GM06990 (cell line): ENCODE data around the gene ADAM23.

ENCODE experiments used
- DNase-seq: peaks from one replicate; pipeline ENCODE4 v3.0.0-alpha.2; 2011; ENCODE audit not compliant: insufficient read length; ENCODE audit errors: extremely low read depth
- H3K27me3 ChIP-seq: replicated peaks from 2 replicates; pipeline ENCODE4 v1.6.0; 2011; ENCODE audit warnings: low read length; ENCODE audit not compliant: control insufficient read depth, insufficient read depth
- H3K36me3 ChIP-seq: 2 replicates; pipeline ENCODE4 v1.5.1; 2011; ENCODE audit warnings: low read length; ENCODE audit not compliant: control insufficient read depth, insufficient read depth
- H3K4me3 ChIP-seq: replicated peaks from 2 replicates; pipeline ENCODE4 v1.5.1; 2011; ENCODE audit warnings: low read depth, mild to moderate bottlenecking, control low read depth, low read length
- TF ChIP-seq, protein P1 (sequence below): IDR thresholded peaks from 2 replicates; pipeline ENCODE4 v1.5.1; 2011; ENCODE audit warnings: low read length, control low read depth, mild to moderate bottlenecking, inconsistent platforms; ENCODE audit not compliant: insufficient read depth, poor library complexity, severe bottlenecking

The ADAM23 gene

DNA sequence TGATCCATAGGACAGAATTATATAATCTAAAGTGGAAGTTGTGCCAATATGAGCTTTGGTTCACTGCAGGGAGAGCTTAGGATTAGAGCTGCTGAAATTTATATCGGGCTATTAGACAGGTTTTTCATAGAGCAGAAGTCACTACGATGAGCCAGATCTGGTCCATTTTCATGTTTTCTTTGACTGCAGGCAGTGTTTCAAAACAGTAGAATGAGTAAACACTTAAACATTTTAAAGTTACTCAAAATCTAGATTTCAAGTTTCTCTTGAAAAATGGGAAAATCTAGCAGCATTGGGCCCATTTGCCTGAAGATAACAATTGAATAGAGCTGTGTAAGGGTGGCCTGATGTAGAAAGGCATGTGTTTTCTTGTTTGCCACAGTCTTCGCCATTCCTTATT is 14.5 kb upstream of the ADAM23 start:
- Histone ChIP-seq H3K27me3 (no peaks in the 10 kb centered on the region), H3K36me3 (no peaks in the 10 kb centered on the region), H3K4me3 (no peak overlapping the region)
- TF ChIP-seq, protein P1, sequence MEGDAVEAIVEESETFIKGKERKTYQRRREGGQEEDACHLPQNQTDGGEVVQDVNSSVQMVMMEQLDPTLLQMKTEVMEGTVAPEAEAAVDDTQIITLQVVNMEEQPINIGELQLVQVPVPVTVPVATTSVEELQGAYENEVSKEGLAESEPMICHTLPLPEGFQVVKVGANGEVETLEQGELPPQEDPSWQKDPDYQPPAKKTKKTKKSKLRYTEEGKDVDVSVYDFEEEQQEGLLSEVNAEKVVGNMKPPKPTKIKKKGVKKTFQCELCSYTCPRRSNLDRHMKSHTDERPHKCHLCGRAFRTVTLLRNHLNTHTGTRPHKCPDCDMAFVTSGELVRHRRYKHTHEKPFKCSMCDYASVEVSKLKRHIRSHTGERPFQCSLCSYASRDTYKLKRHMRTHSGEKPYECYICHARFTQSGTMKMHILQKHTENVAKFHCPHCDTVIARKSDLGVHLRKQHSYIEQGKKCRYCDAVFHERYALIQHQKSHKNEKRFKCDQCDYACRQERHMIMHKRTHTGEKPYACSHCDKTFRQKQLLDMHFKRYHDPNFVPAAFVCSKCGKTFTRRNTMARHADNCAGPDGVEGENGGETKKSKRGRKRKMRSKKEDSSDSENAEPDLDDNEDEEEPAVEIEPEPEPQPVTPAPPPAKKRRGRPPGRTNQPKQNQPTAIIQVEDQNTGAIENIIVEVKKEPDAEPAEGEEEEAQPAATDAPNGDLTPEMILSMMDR: no peak
- DNase-seq: no peak

DNA sequence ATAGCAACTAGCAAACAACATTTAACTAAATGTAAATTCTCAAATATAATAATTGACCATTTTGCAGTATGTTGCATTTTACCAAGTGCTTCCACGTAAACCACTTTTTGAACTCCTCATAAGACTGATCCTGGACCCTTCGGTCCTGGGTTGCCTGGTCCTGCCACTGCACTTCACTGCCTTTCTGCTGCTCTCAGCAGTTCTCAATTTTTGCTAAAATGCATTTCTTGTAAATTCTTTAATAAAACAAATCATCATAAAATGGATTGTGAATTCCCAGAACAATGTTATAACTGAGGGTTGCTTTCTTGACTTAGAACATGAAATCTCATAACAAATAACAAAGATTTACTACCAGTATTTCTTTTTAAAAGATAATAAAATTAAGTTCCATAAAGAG is 12.9 kb upstream of the ADAM23 start:
- Histone ChIP-seq H3K36me3 (no peaks in the 10 kb centered on the region), H3K27me3 (no peaks in the 10 kb centered on the region), H3K4me3 (no peak overlapping the region)
- TF ChIP-seq, protein P1: no peak
- DNase-seq: no peak

DNA sequence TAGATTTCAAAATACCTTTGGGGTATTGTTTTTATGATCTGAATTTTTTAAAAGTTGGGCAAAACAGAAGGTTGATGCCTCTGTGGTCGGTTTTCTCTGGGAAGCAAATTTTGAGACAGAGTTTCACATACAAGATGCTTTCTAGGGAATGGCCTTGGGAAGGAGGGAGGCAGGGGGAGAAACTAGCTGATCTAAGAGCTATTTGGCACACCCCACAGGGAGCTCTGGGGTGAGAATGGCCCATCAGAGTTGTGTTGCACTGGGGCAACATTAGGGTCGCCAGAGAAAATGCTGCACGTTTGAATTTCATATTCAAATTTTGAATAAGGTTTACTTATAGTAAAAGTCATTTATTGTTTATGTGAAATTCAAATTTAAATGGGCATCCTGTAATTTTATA is 11.9 kb upstream of the ADAM23 start:
- Histone ChIP-seq H3K27me3 (no peaks in the 10 kb centered on the region), H3K36me3 (no peaks in the 10 kb centered on the region), H3K4me3 (no peak overlapping the region)
- TF ChIP-seq, protein P1: no peak
- DNase-seq: no peak

DNA sequence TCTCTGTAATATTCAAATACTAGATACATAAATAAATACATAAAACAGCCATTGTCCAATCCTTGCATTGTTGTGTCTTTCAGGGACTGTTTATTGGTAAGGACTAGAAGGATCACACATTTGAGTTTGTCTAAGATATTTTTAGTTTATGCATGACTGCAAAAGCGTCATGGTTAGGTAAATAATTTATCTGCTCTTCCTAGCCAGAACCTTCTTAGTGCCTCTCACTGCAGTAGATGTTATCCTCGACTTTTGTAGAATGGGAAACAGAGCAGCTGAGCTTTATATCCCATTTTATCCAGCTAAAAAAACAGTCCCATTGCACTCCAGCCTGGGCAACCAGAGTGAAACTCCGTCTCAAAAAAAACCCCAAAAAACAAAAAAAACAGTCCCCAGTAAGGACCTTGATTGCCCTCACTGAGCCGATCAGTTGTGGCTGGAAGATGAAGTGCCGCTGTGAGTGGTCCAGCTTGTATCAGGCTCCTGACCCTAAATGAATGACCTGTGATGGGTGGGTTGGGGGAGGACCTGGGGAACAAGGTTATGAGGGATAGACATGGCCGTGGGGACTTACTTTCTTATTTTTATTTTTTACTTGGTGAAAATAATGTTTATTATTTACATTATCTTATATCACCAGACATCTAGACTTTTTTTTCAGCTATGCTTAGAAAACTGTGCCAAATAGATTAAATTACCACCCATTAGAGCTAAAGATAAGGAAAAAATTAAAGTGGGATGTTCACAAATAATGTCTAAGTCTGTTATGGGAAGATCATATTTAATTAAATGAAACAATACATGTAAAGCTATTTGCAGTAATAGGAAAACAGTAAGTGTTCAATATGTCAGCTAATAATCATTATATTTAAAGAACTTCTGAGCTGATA is 10.9 kb upstream of the ADAM23 start:
- Histone ChIP-seq H3K36me3 (no peaks in the 10 kb centered on the region), H3K27me3 (no peaks in the 10 kb centered on the region), H3K4me3 (no peak overlapping the region)
- TF ChIP-seq, protein P1: no peak
- no peak for DNase-seq

DNA sequence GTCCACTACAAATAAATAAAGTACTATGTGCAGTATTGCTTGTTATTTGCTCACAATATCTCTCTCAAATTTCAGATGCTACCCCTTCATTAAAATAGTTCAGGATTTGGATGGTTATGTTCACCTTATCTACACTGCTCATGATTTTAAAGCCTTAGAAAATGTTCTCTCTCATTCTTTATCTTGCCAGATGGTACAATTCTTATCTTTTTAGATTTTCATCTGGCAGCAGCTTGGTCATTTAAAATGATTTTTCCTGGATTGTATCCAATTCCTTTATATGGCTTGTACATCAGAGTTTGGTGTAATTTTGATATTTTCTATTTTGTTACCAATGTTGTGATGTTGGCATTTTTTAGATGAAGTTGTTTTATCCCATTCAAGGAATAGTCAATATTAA is 10.1 kb upstream of the ADAM23 start:
- H3K27me3 ChIP-seq: no peaks in the 10 kb centered on the region
- TF ChIP-seq, protein P1: no peak
- DNase-seq: no peak
- no peaks in the 10 kb centered on the region for H3K36me3 ChIP-seq
- H3K4me3 ChIP-seq: no peak overlapping the region
